H54 (cell line): ENCODE data around the gene CLCA1.
"Not testable (repeated sequence)": the region's sequence is repeated elsewhere in the genome, so short reads cannot be mapped to it uniquely, and the experiment has no call there.

Experiments
- DNase-seq: peaks from one replicate; pipeline ENCODE4 v3.0.0; 2011; ENCODE audit warnings: low spot score, mixed read lengths; ENCODE audit not compliant: insufficient read length
- FAIRE-seq: peaks from 3 replicates; lab custom pipeline; 2011; peaks lifted over from hg19 to GRCh38; lab: Jason Lieb, UNC
- POLR2A ChIP-seq: IDR thresholded peaks from 2 replicates; pipeline ENCODE4 v1.6.1; 2011; ENCODE audit warnings: low read depth, mild to moderate bottlenecking, low read length

CLCA1 gene

DNA sequence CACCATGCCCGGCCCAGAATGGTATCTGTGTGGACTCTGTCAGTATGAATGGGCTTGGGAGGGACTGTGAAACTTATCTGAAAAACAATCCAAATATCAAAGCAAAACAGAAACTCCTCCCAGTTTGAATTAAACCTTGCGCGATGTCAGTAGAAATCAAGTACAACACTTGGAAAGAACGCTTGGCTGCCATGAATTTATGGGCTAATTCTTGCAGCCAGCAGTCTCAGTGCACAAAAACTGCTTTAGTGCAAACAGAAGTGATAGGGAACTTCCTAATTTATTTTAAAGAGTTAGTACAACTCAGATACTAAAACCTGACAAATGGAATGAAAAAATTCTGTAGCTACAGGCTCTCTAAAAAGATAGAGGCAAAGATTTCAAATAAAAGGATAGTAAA, 8.5 kb downstream of the CLCA1 start:
- TF ChIP-seq POLR2A = no peak
- DNase-seq (no peak), FAIRE-seq (no peak)

DNA sequence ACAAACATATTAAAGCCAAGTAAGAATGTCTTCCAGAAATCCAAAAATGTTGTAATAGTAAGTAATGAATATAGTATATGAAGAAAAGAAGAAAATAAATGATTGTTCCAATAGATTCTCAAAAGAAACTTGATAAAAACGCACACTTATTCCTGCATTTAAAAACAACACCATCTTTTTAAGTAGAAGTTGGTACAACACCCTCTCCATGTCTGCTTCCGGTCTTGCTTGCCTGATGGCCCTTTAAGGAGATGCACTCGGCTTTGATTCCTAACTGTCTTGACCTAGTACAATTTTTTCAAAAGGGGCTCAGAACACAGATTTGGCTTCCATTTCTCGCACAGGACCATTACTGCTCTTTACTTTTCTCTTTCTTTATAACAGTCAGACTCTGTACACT, 9.0 kb downstream of the CLCA1 start:
- no peak for FAIRE-seq
- TF ChIP-seq POLR2A = no peak

DNA sequence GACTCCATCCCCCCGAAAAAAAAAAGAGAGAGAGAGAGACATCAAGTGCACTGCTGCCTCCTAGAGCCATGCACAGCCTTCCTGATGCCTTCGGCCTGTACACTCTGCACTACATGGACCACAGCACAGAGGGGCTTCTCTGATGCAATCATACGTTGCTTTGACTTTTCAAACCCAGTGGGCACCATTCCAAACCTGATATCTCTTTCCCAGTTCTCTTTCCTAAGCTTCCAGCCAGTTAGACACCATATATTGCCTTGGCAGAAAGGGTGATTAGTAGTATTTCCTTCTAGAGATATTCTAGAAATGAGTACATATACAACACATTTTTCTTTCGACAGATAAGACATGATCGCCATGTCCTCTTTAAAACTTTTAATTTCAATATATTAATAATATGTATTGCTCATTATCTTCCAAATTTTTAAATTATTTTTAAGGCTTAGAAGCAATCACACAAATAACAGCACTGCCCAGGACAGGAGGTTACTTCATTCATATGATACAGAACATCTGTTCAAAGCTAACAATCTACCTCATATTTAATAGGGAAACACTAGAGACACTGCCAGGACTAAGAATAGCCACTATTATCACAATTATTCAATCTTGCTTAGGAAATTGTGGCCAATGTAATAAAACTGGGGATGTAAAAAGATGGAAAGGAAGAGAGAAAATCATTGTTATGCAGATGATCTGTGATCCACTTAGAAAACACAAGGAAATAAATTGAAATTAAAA, 9.9 kb downstream of the CLCA1 start:
- DNase-seq (no peak), FAIRE-seq (no peak)

More for the DNA sequence above, 9.0 kb downstream of the CLCA1 start:
- no peak for DNase-seq

DNA sequence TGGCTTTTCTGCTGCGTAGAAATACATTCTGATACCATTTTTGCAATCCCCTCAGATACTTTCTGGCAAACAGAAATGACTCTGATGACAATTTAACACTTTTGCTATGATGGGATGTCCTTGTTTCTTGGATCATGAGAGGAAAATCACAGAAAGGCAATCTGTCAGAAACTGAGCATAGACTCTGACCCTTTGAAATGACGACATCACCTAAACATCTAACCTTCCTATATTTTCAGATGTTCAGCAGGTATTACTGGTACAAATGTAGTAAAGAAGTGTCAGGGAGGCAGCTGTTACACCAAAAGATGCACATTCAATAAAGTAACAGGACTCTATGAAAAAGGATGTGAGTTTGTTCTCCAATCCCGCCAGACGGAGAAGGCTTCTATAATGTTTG, 13.2 kb downstream of the CLCA1 start:
- no peak for TF ChIP-seq POLR2A
- FAIRE-seq = no peak
- DNase-seq = no peak

More for the DNA sequence above, 9.9 kb downstream of the CLCA1 start:
- TF ChIP-seq POLR2A = no peak

DNA sequence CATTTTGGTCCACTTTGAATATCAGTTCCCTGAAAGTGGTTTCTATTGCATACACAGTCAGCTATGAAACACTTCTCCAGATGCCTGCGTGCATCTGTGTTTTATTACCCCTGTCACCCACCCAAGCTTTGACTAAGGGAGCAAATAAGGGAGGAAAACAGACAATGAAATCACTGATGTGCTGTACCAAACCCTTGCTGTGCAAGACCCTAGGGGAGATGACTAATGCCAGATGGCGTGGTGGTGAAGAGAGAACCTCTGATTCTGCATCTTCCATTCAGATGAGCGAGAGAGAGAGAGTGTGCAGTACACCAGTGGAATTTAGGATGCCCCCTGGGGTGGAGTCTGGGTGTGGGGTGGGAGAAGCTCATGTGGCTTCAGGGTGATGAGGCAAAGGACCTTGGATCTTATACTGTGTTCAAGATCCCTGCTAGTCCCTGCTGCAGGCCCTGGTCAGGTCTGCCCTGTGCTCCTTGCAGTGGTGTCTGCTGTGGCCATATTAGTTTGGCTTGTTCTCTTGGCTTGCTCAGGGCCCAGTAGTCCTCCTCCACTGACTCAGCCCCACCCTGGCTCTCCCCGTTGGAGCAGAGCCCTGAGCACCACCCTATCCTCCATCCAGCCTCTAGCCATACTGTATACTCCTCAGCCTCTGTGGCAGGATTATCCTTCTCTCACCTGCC, 18.5 kb downstream of the CLCA1 start:
- peak; percentile 27 for FAIRE-seq
- no peak for DNase-seq
- TF ChIP-seq POLR2A = no peak

DNA sequence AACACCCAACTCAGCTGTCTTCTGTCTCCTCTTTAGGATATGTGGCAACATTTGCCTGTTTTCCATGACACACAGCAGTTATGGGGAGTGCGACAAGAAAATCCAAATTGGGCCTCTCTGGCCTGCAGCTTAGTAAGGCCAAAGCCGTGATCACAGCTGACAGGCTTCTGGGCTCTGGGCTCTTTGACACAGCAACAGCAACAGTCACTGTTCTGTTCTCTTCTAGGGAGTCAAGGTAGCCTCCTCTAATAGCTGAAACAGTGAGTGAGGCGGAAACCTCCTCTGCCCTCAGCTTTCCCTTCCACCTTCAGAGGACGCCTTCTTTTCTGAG, 19.0 kb downstream of the CLCA1 start:
- TF ChIP-seq POLR2A = no peak
- no peak for FAIRE-seq
- DNase-seq = no peak

DNA sequence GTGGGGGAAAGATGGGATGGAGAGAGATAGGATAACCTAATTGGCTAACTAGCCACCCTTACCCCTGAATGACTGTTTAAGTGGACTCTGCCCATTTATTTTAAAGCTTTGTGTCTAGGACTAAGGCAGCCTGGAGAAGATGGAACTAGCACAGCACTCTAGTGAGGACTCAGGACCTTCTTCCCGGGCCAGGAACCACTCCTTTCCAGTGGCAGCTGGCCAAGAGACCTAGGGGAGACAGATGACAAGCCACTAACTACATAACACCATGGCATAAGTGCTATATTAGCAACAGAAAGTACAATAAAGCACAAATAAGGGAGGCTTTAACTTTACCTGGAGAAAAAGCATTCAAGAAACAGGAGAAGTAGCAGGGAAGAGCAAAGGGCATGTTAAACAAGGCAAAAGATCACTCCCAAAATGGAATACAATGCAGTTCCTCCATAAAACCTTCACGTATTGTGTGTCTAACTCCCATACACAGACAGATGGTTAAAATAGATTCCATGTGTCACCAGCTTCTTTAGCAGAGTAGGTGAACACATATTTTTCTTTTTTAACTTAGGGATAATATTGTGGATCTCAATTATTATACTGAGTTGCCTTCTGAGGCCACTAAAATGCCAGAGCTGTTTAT, 20.6 kb downstream of the CLCA1 start:
- no peak for FAIRE-seq
- TF ChIP-seq POLR2A = no peak

DNA sequence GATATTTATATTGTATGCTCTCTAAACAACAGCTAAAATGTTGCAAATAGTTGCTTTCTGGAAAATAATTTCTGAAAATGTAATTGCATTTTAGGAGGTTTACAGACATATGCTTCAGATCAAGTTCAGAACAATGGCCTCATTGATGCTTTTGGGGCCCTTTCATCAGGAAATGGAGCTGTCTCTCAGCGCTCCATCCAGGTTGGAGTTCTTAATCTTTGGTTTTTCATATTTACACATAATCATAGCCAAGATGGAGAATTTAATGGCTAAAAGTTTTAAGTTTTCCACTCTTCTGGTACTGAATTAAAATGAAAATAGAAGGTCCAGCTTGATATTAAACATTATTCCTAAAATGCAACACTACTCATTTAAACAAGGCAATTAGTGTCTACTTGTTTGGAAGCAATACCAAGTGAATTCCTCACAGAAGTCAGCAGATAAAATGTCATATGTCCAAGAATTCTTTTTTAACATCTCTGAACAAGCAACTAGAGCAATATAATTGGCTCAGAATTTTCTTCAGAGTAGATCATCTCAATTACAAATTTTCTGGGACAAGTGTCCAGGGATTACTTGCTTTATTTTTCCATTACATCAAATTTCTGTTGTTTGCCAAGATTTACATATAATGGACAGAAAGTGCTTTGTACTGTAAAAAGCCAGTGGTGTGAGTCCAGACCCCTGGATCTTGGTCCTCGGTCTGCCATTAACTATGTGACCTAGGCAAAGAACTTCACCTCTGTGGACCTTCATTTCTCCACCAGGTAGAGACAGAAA, 22.6 kb downstream of the CLCA1 start:
- TF ChIP-seq POLR2A = no peak
- DNase-seq (no peak), FAIRE-seq (no peak)

More for the DNA sequence above, 20.6 kb downstream of the CLCA1 start:
- no peak for DNase-seq

DNA sequence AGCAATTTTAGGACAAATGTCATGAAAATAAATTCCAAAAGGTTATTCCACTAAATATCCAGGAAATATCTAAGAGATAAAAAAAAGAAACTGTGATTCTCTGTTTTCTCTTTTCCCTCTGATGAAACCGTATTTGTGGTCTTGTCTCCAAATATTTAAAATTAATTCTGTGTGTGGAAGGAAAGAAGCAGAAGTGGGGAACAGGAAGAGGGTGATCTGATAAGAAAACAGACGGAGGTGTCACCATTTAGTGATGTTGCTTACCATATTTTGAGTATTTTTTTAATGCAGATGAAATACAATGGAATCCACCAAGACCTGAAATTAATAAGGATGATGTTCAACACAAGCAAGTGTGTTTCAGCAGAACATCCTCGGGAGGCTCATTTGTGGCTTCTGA, 29.6 kb downstream of the CLCA1 start:
- DNase-seq (no peak), FAIRE-seq (no peak)
- no peak for TF ChIP-seq POLR2A

DNA sequence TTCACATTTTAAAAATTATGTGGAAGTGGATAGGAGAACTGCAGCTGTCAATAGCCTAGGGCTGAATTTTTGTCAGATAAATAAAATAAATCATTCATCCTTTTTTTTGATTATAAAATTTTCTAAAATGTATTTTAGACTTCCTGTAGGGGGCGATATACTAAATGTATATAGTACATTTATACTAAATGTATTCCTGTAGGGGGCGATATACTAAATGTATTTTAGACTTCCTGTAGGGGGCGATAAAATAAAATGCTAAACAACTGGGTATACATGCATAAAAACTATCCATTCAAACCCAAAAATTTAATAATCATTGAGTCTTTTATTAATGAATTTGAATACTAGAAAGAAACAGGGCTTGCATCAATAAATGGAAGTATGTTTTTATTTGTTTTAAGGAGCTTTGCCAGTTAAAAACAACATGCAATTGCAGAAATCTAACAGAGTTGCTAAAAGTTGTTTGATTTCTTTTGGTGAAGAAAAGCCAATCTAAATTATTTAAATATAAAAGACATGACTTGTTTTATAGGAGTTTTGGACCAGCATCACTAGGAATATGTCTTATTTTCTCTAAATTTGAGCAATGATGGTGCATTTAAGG, 31.4 kb downstream of the CLCA1 start:
- TF ChIP-seq POLR2A = no peak
- no peak for FAIRE-seq
- no peak for DNase-seq

DNA sequence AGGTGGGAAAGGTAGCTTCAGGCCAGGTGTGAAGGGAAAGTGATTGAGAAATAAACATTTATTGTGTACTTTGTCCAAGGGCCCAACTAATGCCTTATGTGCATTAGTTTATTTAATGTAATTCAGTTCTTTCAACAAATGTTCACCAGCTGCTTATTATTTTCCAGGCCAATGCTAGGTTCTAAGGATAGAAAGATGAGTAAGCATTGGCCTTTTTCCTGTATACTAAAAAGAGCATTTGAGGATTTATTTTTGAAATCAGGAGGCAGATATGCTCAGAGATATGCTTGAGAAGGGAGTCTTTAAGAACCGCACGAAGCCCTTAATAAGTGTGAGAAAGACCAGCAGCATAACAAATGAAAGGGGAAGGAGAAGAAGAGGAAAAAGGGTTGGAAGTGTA, 32.0 kb downstream of the CLCA1 start:
- TF ChIP-seq POLR2A = no peak
- DNase-seq (no peak), FAIRE-seq (no peak)

DNA sequence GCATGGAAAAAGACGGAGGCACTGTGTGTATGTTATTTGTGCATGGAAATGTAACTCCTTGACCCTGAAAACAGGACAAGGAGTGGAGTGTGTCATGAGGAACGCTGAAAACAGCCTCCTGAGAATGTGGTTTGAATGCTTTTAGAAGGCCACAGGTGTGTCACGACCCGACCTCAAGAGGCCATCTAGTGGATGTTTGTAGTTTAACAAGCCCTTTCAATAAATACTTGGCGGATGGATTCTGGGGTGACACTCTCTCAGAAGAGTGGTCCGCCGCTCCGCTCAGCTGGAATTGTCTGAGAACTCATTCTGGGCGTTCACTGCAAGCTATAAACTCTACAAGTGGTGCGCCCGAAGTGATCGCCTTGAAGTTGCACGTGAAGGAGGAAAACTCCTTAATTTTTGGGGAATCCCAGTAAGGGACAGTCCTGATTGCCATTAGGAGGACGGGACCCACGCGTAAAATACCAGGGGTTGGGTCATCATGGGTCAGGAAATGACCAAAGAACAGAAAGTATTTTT, 33.5 kb downstream of the CLCA1 start:
- not testable (repeated sequence) for FAIRE-seq, DNase-seq

DNA sequence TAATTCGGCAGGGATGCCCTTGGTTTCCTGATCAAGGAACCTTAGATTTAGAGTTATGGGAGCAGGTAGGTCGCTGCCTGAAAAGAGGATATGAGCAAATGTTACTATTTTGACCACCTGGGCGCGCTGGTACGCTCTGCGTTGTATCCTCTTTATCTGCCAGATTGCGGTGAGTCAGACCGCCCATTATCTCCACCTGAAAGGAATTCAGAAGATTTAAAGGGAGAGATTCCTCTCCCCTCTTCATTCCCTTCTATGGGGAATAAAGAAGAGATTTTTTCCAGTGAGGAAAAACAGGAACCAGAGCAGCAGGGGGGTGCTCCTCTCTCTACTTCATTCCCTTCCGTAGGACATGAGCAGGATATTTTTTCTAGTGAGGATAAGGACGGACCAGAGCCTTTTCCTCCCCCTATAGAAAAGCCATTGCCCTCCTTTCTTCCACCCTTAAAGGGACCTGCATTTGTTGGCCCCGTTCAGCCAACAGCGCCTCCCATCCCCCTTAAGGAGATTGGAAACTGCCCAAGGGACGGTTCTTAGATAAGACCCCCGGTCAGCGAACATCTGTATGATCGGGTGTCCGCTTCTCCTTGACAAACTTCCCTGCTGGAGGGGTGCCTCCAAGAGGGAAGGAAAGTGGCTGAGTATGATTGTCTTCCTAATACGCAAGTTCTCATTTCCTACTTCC, 34.1 kb downstream of the CLCA1 start:
- DNase-seq (no peak), FAIRE-seq (no peak)
- TF ChIP-seq POLR2A = no peak
